ENCODE results near the gene MMP17. TPM values are rescaled to one million over a fixed set of nuclear protein-coding genes. Genes with fewer than 3 reads are reported as not detected.

Gene MMP17
- total RNA-seq, 2 donors from 2014 or later: 10.9 to 12.0 TPM

GRCh38 chr12:131845121-131845520 lies 16.9 kb downstream of the MMP17 start:
- H3K27me3 ChIP-seq (ENCODE audit: control insufficient read depth, insufficient read depth, low read length, poor library complexity, severe bottlenecking): no peaks in the 10 kb centered on the region
- no peak overlapping the region for H3K4me3 Mint-ChIP-seq
- H3K36me3 Mint-ChIP-seq (ENCODE audit: low read depth): peaks cover 7% of the 10 kb centered on the region
- H3K4me3 ChIP-seq (ENCODE audit: low read length): no peak overlapping the region
- H3K4me1 Mint-ChIP-seq: no peaks in the 10 kb centered on the region
- no peaks in the 10 kb centered on the region for H3K4me1 ChIP-seq (ENCODE audit: control insufficient read depth, insufficient read depth, low read length)
- TF ChIP-seq, protein P1, sequence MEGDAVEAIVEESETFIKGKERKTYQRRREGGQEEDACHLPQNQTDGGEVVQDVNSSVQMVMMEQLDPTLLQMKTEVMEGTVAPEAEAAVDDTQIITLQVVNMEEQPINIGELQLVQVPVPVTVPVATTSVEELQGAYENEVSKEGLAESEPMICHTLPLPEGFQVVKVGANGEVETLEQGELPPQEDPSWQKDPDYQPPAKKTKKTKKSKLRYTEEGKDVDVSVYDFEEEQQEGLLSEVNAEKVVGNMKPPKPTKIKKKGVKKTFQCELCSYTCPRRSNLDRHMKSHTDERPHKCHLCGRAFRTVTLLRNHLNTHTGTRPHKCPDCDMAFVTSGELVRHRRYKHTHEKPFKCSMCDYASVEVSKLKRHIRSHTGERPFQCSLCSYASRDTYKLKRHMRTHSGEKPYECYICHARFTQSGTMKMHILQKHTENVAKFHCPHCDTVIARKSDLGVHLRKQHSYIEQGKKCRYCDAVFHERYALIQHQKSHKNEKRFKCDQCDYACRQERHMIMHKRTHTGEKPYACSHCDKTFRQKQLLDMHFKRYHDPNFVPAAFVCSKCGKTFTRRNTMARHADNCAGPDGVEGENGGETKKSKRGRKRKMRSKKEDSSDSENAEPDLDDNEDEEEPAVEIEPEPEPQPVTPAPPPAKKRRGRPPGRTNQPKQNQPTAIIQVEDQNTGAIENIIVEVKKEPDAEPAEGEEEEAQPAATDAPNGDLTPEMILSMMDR (conservative IDR thresholded peaks at IDR 0.05): no peak
- no peaks in the 10 kb centered on the region for H3K27me3 Mint-ChIP-seq (ENCODE audit: insufficient read depth)
- no peaks in the 10 kb centered on the region for H3K9me3 Mint-ChIP-seq
- no peak overlapping the region for H3K27ac ChIP-seq (ENCODE audit: low read depth, low read length)
- DNase-seq: no peak
- no peaks in the 10 kb centered on the region for H3K9me3 ChIP-seq (ENCODE audit: control insufficient read depth, low read length)
- H3K36me3 ChIP-seq (ENCODE audit: control insufficient read depth, insufficient read depth, low read length): no peaks in the 10 kb centered on the region
- H3K9ac ChIP-seq (ENCODE audit: extremely low read depth, low read length, poor library complexity, severe bottlenecking): no peak overlapping the region
- 91 to 94% methylated on average over 20 to 29 of the region's 29 CpGs for WGBS, 2 experiments (ENCODE audit: insufficient coverage in 1 of 2, insufficient read length in 1 of 2)
- no peak overlapping the region for H3K27ac Mint-ChIP-seq

- no peak for DNase-seq
- TF ChIP-seq, protein P1 (conservative IDR thresholded peaks at IDR 0.05): no peak
- WGBS, 2 experiments (ENCODE audit: insufficient coverage in 1 of 2, insufficient read length in 1 of 2): 98 to 100% methylated on average over 5 to 10 of the region's 10 CpGs
- no peaks in the 10 kb centered on the region for H3K27me3 Mint-ChIP-seq (ENCODE audit: insufficient read depth)
- Histone ChIP-seq H3K4me1 (ENCODE audit: control insufficient read depth, insufficient read depth, low read length) (no peaks in the 10 kb centered on the region), H3K4me3 (ENCODE audit: low read length) (no peak overlapping the region), H3K27me3 (ENCODE audit: control insufficient read depth, insufficient read depth, low read length, poor library complexity, severe bottlenecking) (no peaks in the 10 kb centered on the region), H3K9ac (ENCODE audit: extremely low read depth, low read length, poor library complexity, severe bottlenecking) (no peak overlapping the region), H3K9me3 (ENCODE audit: control insufficient read depth, low read length) (no peaks in the 10 kb centered on the region), H3K36me3 (ENCODE audit: control insufficient read depth, insufficient read depth, low read length) (no peaks in the 10 kb centered on the region), H3K27ac (ENCODE audit: low read depth, low read length) (no peak overlapping the region)
- H3K36me3 Mint-ChIP-seq (ENCODE audit: low read depth): peaks cover 7% of the 10 kb centered on the region
- H3K4me3 Mint-ChIP-seq: no peak overlapping the region
- H3K4me1 Mint-ChIP-seq: no peaks in the 10 kb centered on the region
- no peak overlapping the region for H3K27ac Mint-ChIP-seq
- H3K9me3 Mint-ChIP-seq: no peaks in the 10 kb centered on the region
Observed at GRCh38 chr12:131847456-131847855, 19.3 kb downstream of the MMP17 start.

DNA sequence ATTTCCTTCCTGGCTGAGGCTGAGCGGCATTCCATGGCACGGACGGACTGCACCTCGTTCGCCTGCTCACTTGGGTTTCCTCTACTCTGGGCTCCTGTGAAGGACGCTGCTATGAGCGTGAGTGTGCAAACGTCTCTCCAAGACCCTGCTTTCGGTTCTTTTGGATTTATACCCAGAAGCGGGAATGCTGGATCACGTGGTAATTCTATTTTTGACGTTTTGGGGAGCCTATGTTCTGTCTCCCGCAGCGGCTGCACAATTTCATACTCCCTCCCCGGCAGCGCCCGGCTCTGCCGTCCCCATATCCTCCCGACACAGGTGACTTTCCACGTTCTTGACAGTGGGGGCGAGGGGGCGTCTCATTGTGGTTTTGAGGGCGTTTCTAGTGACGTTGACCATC lies 20.6 kb downstream of the MMP17 start:
- H3K27ac Mint-ChIP-seq: no peak overlapping the region
- H3K9me3 Mint-ChIP-seq: no peaks in the 10 kb centered on the region
- no peak overlapping the region for H3K4me3 Mint-ChIP-seq
- no peaks in the 10 kb centered on the region for H3K4me1 Mint-ChIP-seq
- 95% methylated on average over 23 to 24 of the region's 24 CpGs for WGBS, 2 experiments (ENCODE audit: insufficient coverage in 1 of 2, insufficient read length in 1 of 2)
- no peak overlapping the region for H3K27ac ChIP-seq (ENCODE audit: low read depth, low read length)
- H3K4me3 ChIP-seq (ENCODE audit: low read length): no peak overlapping the region
- H3K36me3 Mint-ChIP-seq (ENCODE audit: low read depth): peaks cover 7% of the 10 kb centered on the region
- H3K9ac ChIP-seq (ENCODE audit: extremely low read depth, low read length, poor library complexity, severe bottlenecking): no peak overlapping the region
- no peaks in the 10 kb centered on the region for H3K4me1 ChIP-seq (ENCODE audit: control insufficient read depth, insufficient read depth, low read length)
- DNase-seq: no peak
- H3K27me3 ChIP-seq (ENCODE audit: control insufficient read depth, insufficient read depth, low read length, poor library complexity, severe bottlenecking): no peaks in the 10 kb centered on the region
- no peaks in the 10 kb centered on the region for H3K9me3 ChIP-seq (ENCODE audit: control insufficient read depth, low read length)
- TF ChIP-seq, protein P1 (conservative IDR thresholded peaks at IDR 0.05): no peak
- no peaks in the 10 kb centered on the region for H3K27me3 Mint-ChIP-seq (ENCODE audit: insufficient read depth)
- H3K36me3 ChIP-seq (ENCODE audit: control insufficient read depth, insufficient read depth, low read length): no peaks in the 10 kb centered on the region
